H9 (cell line): ENCODE data around the gene SPRED1. TPM values are rescaled to one million over a fixed set of nuclear protein-coding genes. Genes with fewer than 3 reads are reported as not detected.

Experiments used
- DNase-seq: peaks from one replicate; pipeline ENCODE4 v3.0.0-alpha.2; 2017
- H2AFZ ChIP-seq: one replicate; pipeline ENCODE4 v1.6.1; 2013; ENCODE audit warnings: mild to moderate bottlenecking, low read length, control low read depth, moderate library complexity
- H2AK5ac ChIP-seq: 2 replicates; pipeline ENCODE4 v1.6.1; 2013; ENCODE audit warnings: low read length, control low read depth, mixed read lengths; ENCODE audit not compliant: insufficient read length
- H2BK120ac ChIP-seq: one replicate; pipeline ENCODE4 v1.6.1; 2013; ENCODE audit warnings: low read depth, mild to moderate bottlenecking, low read length, control low read depth, inconsistent platforms; ENCODE audit not compliant: poor library complexity, severe bottlenecking
- H2BK12ac ChIP-seq: 2 replicates; pipeline ENCODE4 v1.6.1; 2013; ENCODE audit warnings: low read length, control low read depth, mixed read lengths, low read depth; ENCODE audit not compliant: insufficient read length
- H2BK15ac ChIP-seq: 2 replicates; pipeline ENCODE4 v1.6.1; 2013; ENCODE audit warnings: low read depth, low read length, control low read depth
- H2BK20ac ChIP-seq: one replicate; pipeline ENCODE4 v1.6.1; 2013; ENCODE audit warnings: low read depth, mild to moderate bottlenecking, low read length, control low read depth, inconsistent platforms; ENCODE audit not compliant: poor library complexity, severe bottlenecking
- H2BK5ac ChIP-seq: 2 replicates; pipeline ENCODE4 v1.6.1; 2013; ENCODE audit warnings: low read length, control low read depth, mixed read lengths; ENCODE audit not compliant: insufficient read length
- H3K14ac ChIP-seq: 2 replicates; pipeline ENCODE4 v1.6.1; 2013; ENCODE audit warnings: low read length, control low read depth; ENCODE audit not compliant: insufficient read depth
- H3K18ac ChIP-seq: 2 replicates; pipeline ENCODE4 v1.6.1; 2013; ENCODE audit warnings: low read depth, mild to moderate bottlenecking, mixed read lengths, low read length, control low read depth; ENCODE audit not compliant: insufficient read length
- H3K23ac ChIP-seq: 2 replicates; pipeline ENCODE4 v1.6.1; 2013; ENCODE audit warnings: low read length, control low read depth, mixed read lengths, low read depth; ENCODE audit not compliant: insufficient read length
- H3K23me2 ChIP-seq: 2 replicates; pipeline ENCODE4 v1.6.1; 2013; ENCODE audit warnings: low read depth, mild to moderate bottlenecking, mixed read lengths, low read length, control low read depth; ENCODE audit not compliant: insufficient read length, poor library complexity, severe bottlenecking
- H3K27ac ChIP-seq: 2 replicates; pipeline ENCODE4 v1.5.1; 2013; ENCODE audit warnings: low read length, control low read depth, mixed read lengths, low read depth; ENCODE audit not compliant: insufficient read length
- H3K27me3 ChIP-seq: 2 replicates; pipeline ENCODE4 v1.6.1; 2013; ENCODE audit warnings: low read length, control low read depth, inconsistent platforms; ENCODE audit not compliant: insufficient read depth
- H3K4ac ChIP-seq: 2 replicates; pipeline ENCODE4 v1.6.1; 2013; ENCODE audit warnings: low read depth, mild to moderate bottlenecking, control low read depth, inconsistent platforms, low read length, moderate library complexity
- H3K4me1 ChIP-seq: 2 replicates; pipeline ENCODE4 v1.6.1; 2013; ENCODE audit warnings: low read length, control low read depth, inconsistent platforms; ENCODE audit not compliant: insufficient read depth
- H3K4me2 ChIP-seq: 2 replicates; pipeline ENCODE4 v1.6.1; 2013; ENCODE audit warnings: low read length, control low read depth, mixed read lengths; ENCODE audit not compliant: insufficient read length, insufficient read depth
- H3K56ac ChIP-seq: 2 replicates; pipeline ENCODE4 v1.6.1; 2013; ENCODE audit warnings: low read depth, mild to moderate bottlenecking, mixed read lengths, low read length, control low read depth; ENCODE audit not compliant: insufficient read length
- H3K79me1 ChIP-seq: 2 replicates; pipeline ENCODE4 v1.6.1; 2013; ENCODE audit warnings: low read depth, mild to moderate bottlenecking, moderate library complexity, low read length, control low read depth, inconsistent platforms; ENCODE audit not compliant: insufficient read depth, poor library complexity, severe bottlenecking
- H3K79me2 ChIP-seq: 2 replicates; pipeline ENCODE4 v1.6.1; 2013; ENCODE audit warnings: low read length, control low read depth, inconsistent platforms; ENCODE audit not compliant: insufficient read depth
- H3K9ac ChIP-seq: 2 replicates; pipeline ENCODE4 v1.6.1; 2013; ENCODE audit warnings: low read length, control low read depth, mixed read lengths; ENCODE audit not compliant: insufficient read length; ENCODE audit errors: extremely low read depth
- H3K9me3 ChIP-seq: one replicate; pipeline ENCODE4 v1.6.1; 2013; ENCODE audit warnings: low read depth, low read length, inconsistent platforms; ENCODE audit not compliant: control insufficient read depth
- H3T11ph ChIP-seq: one replicate; pipeline ENCODE4 v1.6.1; 2013; ENCODE audit warnings: mild to moderate bottlenecking, low read length, control low read depth, inconsistent platforms
- H4K20me1 ChIP-seq: one replicate; pipeline ENCODE4 v1.6.1; 2013; ENCODE audit not compliant: control insufficient read depth, insufficient read length, insufficient read depth
- H4K5ac ChIP-seq: 2 replicates; pipeline ENCODE4 v1.6.1; 2013; ENCODE audit warnings: low read depth, mild to moderate bottlenecking, mixed read lengths, low read length, control low read depth; ENCODE audit not compliant: insufficient read length
- H4K8ac ChIP-seq: replicated peaks from 2 replicates; pipeline ENCODE4 v1.6.1; 2013; ENCODE audit warnings: low read length, control low read depth, mixed read lengths, low read depth; ENCODE audit not compliant: insufficient read length
- H4K91ac ChIP-seq: 2 replicates; pipeline ENCODE4 v1.6.1; 2013; ENCODE audit warnings: low read depth, mild to moderate bottlenecking, moderate library complexity, mixed read lengths, low read length, control low read depth; ENCODE audit not compliant: insufficient read length
- H3K27ac Mint-ChIP-seq, 3 experiments: 2 replicates in 2 of 3; 3 replicates in 1 of 3; pipeline ENCODE4 v1.8.0; 2020 to 2021; ENCODE audit warnings: mixed read lengths in 3 of 3, mild to moderate bottlenecking in 1 of 3, moderate library complexity in 1 of 3
- H3K27me3 Mint-ChIP-seq: 2 replicates; pipeline ENCODE4 v1.8.0; 2021; ENCODE audit warnings: low read depth, mild to moderate bottlenecking, moderate library complexity, mixed read lengths
- H3K36me3 Mint-ChIP-seq, 3 experiments: 2 replicates in 2 of 3; 3 replicates in 1 of 3; pipeline ENCODE4 v1.8.0; 2020 to 2021; ENCODE audit warnings: low read depth in 3 of 3, mixed read lengths in 3 of 3; ENCODE audit not compliant: insufficient read depth in 1 of 3
- H3K4me1 Mint-ChIP-seq, 2 experiments: 2 replicates each; pipeline ENCODE4 v1.8.0; 2020; ENCODE audit warnings: mixed read lengths in 2 of 2
- H3K4me3 Mint-ChIP-seq, 2 experiments: 2 replicates in 1 of 2; 3 replicates in 1 of 2; pipeline ENCODE4 v1.8.0; 2020 to 2021; ENCODE audit warnings: mild to moderate bottlenecking in 2 of 2, mixed read lengths in 2 of 2, moderate library complexity in 1 of 2
- H3K9me3 Mint-ChIP-seq, 2 experiments: 2 replicates in 1 of 2; 3 replicates in 1 of 2; pipeline ENCODE4 v1.8.0; 2020; ENCODE audit warnings: mild to moderate bottlenecking in 2 of 2, mixed read lengths in 2 of 2, moderate library complexity in 1 of 2
- CTCF ChIP-seq: fragments of 200-600 bp; sonication (generic); conservative IDR thresholded peaks from 3 replicates; pipeline ENCODE4 v1.8.0; 2021; ENCODE audit warnings: antibody characterized with exemption, mild to moderate bottlenecking
- WGBS: extraction: QIAGEN DNeasy Blood & Tissue Kit; methylation state at CpG from one replicate; pipeline ENCODE4 v1.1.7; 2013; ENCODE audit warnings: missing lambda C conversion rate, low lambda C conversion rate, mixed read lengths; ENCODE audit not compliant: insufficient read length; ENCODE audit errors: extremely low coverage; 5-methylcytosine and 5-hydroxymethylcytosine counted together
- total RNA-seq: library from RNA; stranded (reverse); gene quantifications from 2 replicates; pipeline ENCODE4 v1.2.1, GENCODE V29; 2021

SPRED1 gene
- total RNA-seq, 1 experiment from 2014 or later = 41.0 TPM

- peaks cover 3% of the 10 kb centered on the region for H3K79me1 ChIP-seq
- H4K8ac ChIP-seq = no peak overlapping the region
- H4K5ac ChIP-seq = no peak overlapping the region
- H3K23me2 ChIP-seq = no peaks in the 10 kb centered on the region
- Mint-ChIP-seq H3K27ac (no peak overlapping the region), H3K27me3 (no peaks in the 10 kb centered on the region), H3K4me3 (no peak overlapping the region), H3K4me1 (peaks cover 17 to 19% of the 10 kb centered on the region in 2 experiments), H3K36me3 (peaks cover 0 to 3% (median 0%) of the 10 kb centered on the region in 3 experiments; a peak in 1 of 7 replicates), H3K9me3 (no peaks in the 10 kb centered on the region)
- H2BK15ac ChIP-seq = no peak overlapping the region
- H3K27ac ChIP-seq = no peak overlapping the region
- no peak overlapping the region for H2BK20ac ChIP-seq
- no peak overlapping the region for H2BK12ac ChIP-seq
- H2BK120ac ChIP-seq = no peak overlapping the region
- no peak overlapping the region for H2AFZ ChIP-seq
- H3K18ac ChIP-seq = no peak overlapping the region
- no peak overlapping the region for H4K91ac ChIP-seq
- H2BK5ac ChIP-seq = no peak overlapping the region
- H3K4ac ChIP-seq = no peak overlapping the region
- no CpG with 5 or more reads among the region's 3 CpGs for WGBS
- peaks cover 7% of the 10 kb centered on the region; the same call in 1 of the 2 replicates for H3K4me1 ChIP-seq
- no peaks in the 10 kb centered on the region for H3K9me3 ChIP-seq
- no peak overlapping the region for H2AK5ac ChIP-seq
- H3K56ac ChIP-seq = no peak overlapping the region
- H3T11ph ChIP-seq = no peak overlapping the region
- TF ChIP-seq CTCF = no peak
- no peak overlapping the region for H3K14ac ChIP-seq
- peaks cover 59% of the 10 kb centered on the region for H3K79me2 ChIP-seq
- H3K23ac ChIP-seq = no peak overlapping the region
- H3K4me2 ChIP-seq = no peak overlapping the region
- no peaks in the 10 kb centered on the region for H4K20me1 ChIP-seq
- no peak for DNase-seq
- H3K27me3 ChIP-seq = no peaks in the 10 kb centered on the region
- no peak overlapping the region for H3K9ac ChIP-seq
Observed at GRCh38 chr15:38263251-38263650, 10.6 kb downstream of the SPRED1 start.
